Heart left ventricle (tissue), 13 donors: ENCODE data around the gene ZFAND3.

Experiments used
- POLR2A ChIP-seq, 2 donors: fragments of 450-650 bp; IDR thresholded peaks; one replicate each; pipeline ENCODE4 v1.6.1; 2017; ENCODE audit warnings: antibody characterized with exemption in 2 of 2, mild to moderate bottlenecking in 2 of 2, moderate library complexity in 2 of 2
- TF ChIP-seq, protein P1 (sequence below), 12 donors: fragments of 200-600 bp; sonication (generic) in 4 of 12; IDR thresholded peaks; one replicate each; pipeline versions ENCODE4 v1.5.0 to v1.8.0; 2018 to 2022; ENCODE audit warnings: antibody characterized with exemption in 12 of 12, mild to moderate bottlenecking in 5 of 12
- donor health status: ischemic (EF 13 %, LVEDD 7.1; RV severe dilation, severe dysfunction).
- donor health status: DM: no; HTN: yes; CAD: no.
- donor health status: DM: no; HTN: no; CAD: no.
- donor health status: ischemic (EF 25% LVEDD 6.9; RV normal size, moderate dysfunction).
- donor health status: ischemic (EF 25% LVEDD 5.7; RV mildly dilated, moderate dysfunction).
- donor health status: ischemic (EF 35%, LVEDD 5.7; RV mildly dilated, moderate dysfunction).
- donor health status: nonischemic (EF 11% LVEDD 7.7; RV severe dilation, severe dysfunction).
- donor health status: DM: yes; HTN: yes; CAD: no.
- donor health status: PGD.
- donor health status: ischemic (EF 29% LVEDD 5.4; RV normal size, mild dysfunction).
- donor health status: nonischemic (EF 23%, LVEDD 6.1; RV moderate dilation, normal function).

GRCh38 chr6:37998366-37998765 is 178.8 kb downstream of the ZFAND3 start:
- TF ChIP-seq, protein P1, sequence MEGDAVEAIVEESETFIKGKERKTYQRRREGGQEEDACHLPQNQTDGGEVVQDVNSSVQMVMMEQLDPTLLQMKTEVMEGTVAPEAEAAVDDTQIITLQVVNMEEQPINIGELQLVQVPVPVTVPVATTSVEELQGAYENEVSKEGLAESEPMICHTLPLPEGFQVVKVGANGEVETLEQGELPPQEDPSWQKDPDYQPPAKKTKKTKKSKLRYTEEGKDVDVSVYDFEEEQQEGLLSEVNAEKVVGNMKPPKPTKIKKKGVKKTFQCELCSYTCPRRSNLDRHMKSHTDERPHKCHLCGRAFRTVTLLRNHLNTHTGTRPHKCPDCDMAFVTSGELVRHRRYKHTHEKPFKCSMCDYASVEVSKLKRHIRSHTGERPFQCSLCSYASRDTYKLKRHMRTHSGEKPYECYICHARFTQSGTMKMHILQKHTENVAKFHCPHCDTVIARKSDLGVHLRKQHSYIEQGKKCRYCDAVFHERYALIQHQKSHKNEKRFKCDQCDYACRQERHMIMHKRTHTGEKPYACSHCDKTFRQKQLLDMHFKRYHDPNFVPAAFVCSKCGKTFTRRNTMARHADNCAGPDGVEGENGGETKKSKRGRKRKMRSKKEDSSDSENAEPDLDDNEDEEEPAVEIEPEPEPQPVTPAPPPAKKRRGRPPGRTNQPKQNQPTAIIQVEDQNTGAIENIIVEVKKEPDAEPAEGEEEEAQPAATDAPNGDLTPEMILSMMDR (IDR thresholded peaks at IDR 0.05), result no peak
- no peak for TF ChIP-seq POLR2A (IDR thresholded peaks at IDR 0.05)
